HFFc6 (cell line): ENCODE data around the gene SLC12A8. TPM values are rescaled to one million over a fixed set of nuclear protein-coding genes. Genes with fewer than 3 reads are reported as not detected.

ENCODE experiments used
- DNase-seq: peaks from one replicate; pipeline ENCODE4 v3.0.0-alpha.2; 2018
- H3K27ac Mint-ChIP-seq: 2 replicates; pipeline ENCODE4 v1.8.0; 2020; ENCODE audit warnings: mild to moderate bottlenecking, mixed read lengths
- H3K27me3 Mint-ChIP-seq: 2 replicates; pipeline ENCODE4 v1.8.0; 2021; ENCODE audit warnings: mild to moderate bottlenecking, moderate library complexity, mixed read lengths; ENCODE audit not compliant: insufficient read depth
- H3K36me3 Mint-ChIP-seq: 2 replicates; pipeline ENCODE4 v1.8.0; 2021; ENCODE audit warnings: low read depth, mixed read lengths
- H3K4me1 Mint-ChIP-seq: 2 replicates; pipeline ENCODE4 v1.8.0; 2020; ENCODE audit warnings: low read depth, mixed read lengths
- H3K4me3 Mint-ChIP-seq: 2 replicates; pipeline ENCODE4 v1.8.0; 2020; ENCODE audit warnings: mild to moderate bottlenecking, moderate library complexity, mixed read lengths
- H3K9me3 Mint-ChIP-seq: 2 replicates; pipeline ENCODE4 v1.8.0; 2020; ENCODE audit warnings: mild to moderate bottlenecking, mixed read lengths
- CTCF ChIP-seq: fragments of 200-600 bp; sonication (generic); IDR thresholded peaks from 2 replicates; pipeline ENCODE4 v1.5.0; 2021; ENCODE audit warnings: antibody characterized with exemption, mild to moderate bottlenecking
- total RNA-seq, 6 experiments: library from RNA; stranded (reverse); fragmentation: NEBNext Ultra II Directional; extraction: Animal tissue kit (Norgen Biotek cat#: 25700); gene quantifications; 2 replicates in 1 of 6; 3 replicates in 5 of 6; pipeline ENCODE4 v1.2.3, GENCODE V29; 2021

The SLC12A8 gene
- total RNA-seq, 6 experiments from 2014 or later, result 1.8 to 4.6 (median 3.7) TPM

GRCh38 chr3:125229707-125230106 lies 17.2 kb upstream of the SLC12A8 start:
- no peaks in the 10 kb centered on the region for H3K9me3 Mint-ChIP-seq
- no peaks in the 10 kb centered on the region for H3K27me3 Mint-ChIP-seq
- no peak for DNase-seq
- no peak overlapping the region for H3K27ac Mint-ChIP-seq
- no peak for TF ChIP-seq CTCF
- peaks cover 29% of the 10 kb centered on the region for H3K4me1 Mint-ChIP-seq
- H3K4me3 Mint-ChIP-seq, result no peak overlapping the region
- H3K36me3 Mint-ChIP-seq, result peaks cover 15% of the 10 kb centered on the region

GRCh38 chr3:125229168-125229567 lies 16.6 kb upstream of the SLC12A8 start:
- no peak for TF ChIP-seq CTCF
- Mint-ChIP-seq H3K27me3 (no peaks in the 10 kb centered on the region), H3K4me3 (no peak overlapping the region), H3K27ac (no peak overlapping the region), H3K36me3 (peaks cover 15% of the 10 kb centered on the region), H3K9me3 (no peaks in the 10 kb centered on the region), H3K4me1 (peaks cover 29% of the 10 kb centered on the region)
- no peak for DNase-seq

- Mint-ChIP-seq H3K4me1 (peaks cover 12% of the 10 kb centered on the region), H3K27ac (no peak overlapping the region), H3K4me3 (no peak overlapping the region), H3K9me3 (no peaks in the 10 kb centered on the region), H3K27me3 (no peaks in the 10 kb centered on the region; the same call in 1 of the 2 replicates), H3K36me3 (no peaks in the 10 kb centered on the region)
- TF ChIP-seq CTCF, result no peak
- no peak for DNase-seq
Observed at GRCh38 chr3:125221831-125222230, 9.3 kb upstream of the SLC12A8 start.

GRCh38 chr3:125220727-125221429 lies 8.3 kb upstream of the SLC12A8 start:
- no peak for TF ChIP-seq CTCF
- H3K27ac Mint-ChIP-seq, result 0 out of 2 replicates have a peak overlapping the region, but pooled peaks have one; percentile 22
- DNase-seq, result peak; percentile 54

GRCh38 chr3:125220183-125220582 lies 7.6 kb upstream of the SLC12A8 start:
- Mint-ChIP-seq H3K27ac (no peak overlapping the region), H3K4me3 (no peak overlapping the region), H3K9me3 (no peaks in the 10 kb centered on the region), H3K4me1 (peaks cover 13% of the 10 kb centered on the region), H3K27me3 (no peaks in the 10 kb centered on the region; the same call in 1 of the 2 replicates), H3K36me3 (no peaks in the 10 kb centered on the region)
- no peak for DNase-seq
- TF ChIP-seq CTCF, result no peak

More at GRCh38 chr3:125220727-125221429, 8.3 kb upstream of the SLC12A8 start:
- Mint-ChIP-seq H3K9me3 (no peaks in the 10 kb centered on the region), H3K27me3 (no peaks in the 10 kb centered on the region; the same call in 1 of the 2 replicates), H3K4me3 (no peak overlapping the region), H3K36me3 (no peaks in the 10 kb centered on the region), H3K4me1 (peaks cover 12% of the 10 kb centered on the region)
